Gastroesophageal sphincter (tissue), 3 donors: ENCODE data around the gene SLC33A1.

Experiments used
- EP300 ChIP-seq: sonication (generic); formaldehyde crosslinking; IDR thresholded peaks from one replicate; pipeline ENCODE4 v1.6.1; 2017; ENCODE audit warnings: antibody characterized with exemption, mild to moderate bottlenecking
- POLR2A ChIP-seq, 2 donors: fragments of 450-650 bp; IDR thresholded peaks; one replicate each; pipeline ENCODE4 v1.6.1; 2017; ENCODE audit warnings: antibody characterized with exemption in 2 of 2, mild to moderate bottlenecking in 2 of 2, moderate library complexity in 1 of 2
- POLR2AphosphoS5 ChIP-seq: sonication (generic); formaldehyde crosslinking; IDR thresholded peaks from one replicate; pipeline ENCODE4 v1.6.1; 2017; ENCODE audit warnings: antibody characterized with exemption
- TF ChIP-seq, protein P1 (sequence below), 4 experiments: fragments of 200-600 bp in 2 of 4; fragments of 450-650 bp in 2 of 4; sonication (generic) in 1 of 4; IDR thresholded peaks; one replicate each; pipeline ENCODE4 v1.5.1; 2017 to 2019; ENCODE audit warnings: antibody characterized with exemption in 4 of 4, mild to moderate bottlenecking in 2 of 4, moderate library complexity in 2 of 4

DNA sequence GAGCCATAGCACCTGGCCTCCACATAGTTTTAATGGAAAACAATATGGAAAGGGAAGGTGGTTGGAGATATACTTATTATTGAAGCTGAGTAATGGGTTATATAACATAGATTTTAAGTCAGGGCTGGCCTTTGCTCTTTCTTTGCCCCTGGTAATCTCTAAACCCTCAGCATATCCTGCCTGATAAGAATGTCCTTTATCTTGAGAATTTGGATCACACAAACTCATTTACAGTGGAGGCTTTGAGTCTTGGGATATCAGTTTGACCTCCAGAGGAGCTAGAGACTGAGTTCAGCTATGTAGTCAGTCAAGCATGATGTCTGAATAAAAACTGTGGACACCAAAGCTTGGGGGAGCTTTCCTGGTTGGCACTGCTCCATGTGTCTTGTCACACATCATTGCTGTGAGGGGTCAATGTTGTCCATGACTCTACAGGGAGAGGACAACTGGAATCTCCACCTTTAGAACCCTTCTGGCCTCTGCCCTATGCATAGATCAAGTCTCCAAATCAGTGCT, 39.1 kb downstream of the SLC33A1 start:
- TF ChIP-seq, protein P1, sequence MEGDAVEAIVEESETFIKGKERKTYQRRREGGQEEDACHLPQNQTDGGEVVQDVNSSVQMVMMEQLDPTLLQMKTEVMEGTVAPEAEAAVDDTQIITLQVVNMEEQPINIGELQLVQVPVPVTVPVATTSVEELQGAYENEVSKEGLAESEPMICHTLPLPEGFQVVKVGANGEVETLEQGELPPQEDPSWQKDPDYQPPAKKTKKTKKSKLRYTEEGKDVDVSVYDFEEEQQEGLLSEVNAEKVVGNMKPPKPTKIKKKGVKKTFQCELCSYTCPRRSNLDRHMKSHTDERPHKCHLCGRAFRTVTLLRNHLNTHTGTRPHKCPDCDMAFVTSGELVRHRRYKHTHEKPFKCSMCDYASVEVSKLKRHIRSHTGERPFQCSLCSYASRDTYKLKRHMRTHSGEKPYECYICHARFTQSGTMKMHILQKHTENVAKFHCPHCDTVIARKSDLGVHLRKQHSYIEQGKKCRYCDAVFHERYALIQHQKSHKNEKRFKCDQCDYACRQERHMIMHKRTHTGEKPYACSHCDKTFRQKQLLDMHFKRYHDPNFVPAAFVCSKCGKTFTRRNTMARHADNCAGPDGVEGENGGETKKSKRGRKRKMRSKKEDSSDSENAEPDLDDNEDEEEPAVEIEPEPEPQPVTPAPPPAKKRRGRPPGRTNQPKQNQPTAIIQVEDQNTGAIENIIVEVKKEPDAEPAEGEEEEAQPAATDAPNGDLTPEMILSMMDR (IDR thresholded peaks at IDR 0.05), result no peak
- TF ChIP-seq POLR2AphosphoS5 (no peak), EP300 (no peak), POLR2A (IDR thresholded peaks at IDR 0.05) (no peak)
